ENCODE results near the gene SLC8A1.

GRCh38 chr2:40270372-40270771 is 181.5 kb downstream of the SLC8A1 start:
- TF ChIP-seq CTCF (IDR thresholded peaks at IDR 0.05) (no peak), EP300 (IDR thresholded peaks at IDR 0.05) (no peak), POLR2A (IDR thresholded peaks at IDR 0.05) (no peak)
